Dermis microvascular lymphatic vessel endothelial cell (primary cell): ENCODE data around the gene HLA-DMA. TPM values are rescaled to one million over a fixed set of nuclear protein-coding genes. Genes with fewer than 3 reads are reported as not detected.
A peak's percentile ranks its signal among the peaks of the same experiment; 100 is the strongest.

Source experiments
- DNase-seq, 2 donors: peaks; one replicate each; pipeline versions ENCODE4 v3.0.0 to v3.0.0-alpha.2; 2010; ENCODE audit warnings: low read depth in 2 of 2
- total RNA-seq: library from RNA; depleted of rRNA; stranded (reverse); fragments of >200 nt; gene quantifications from 2 replicates; pipeline ENCODE4 v1.2.1, GENCODE V29; 2014

Gene HLA-DMA
- total RNA-seq, 1 donor from 2014 or later, result 1.2 TPM

DNA sequence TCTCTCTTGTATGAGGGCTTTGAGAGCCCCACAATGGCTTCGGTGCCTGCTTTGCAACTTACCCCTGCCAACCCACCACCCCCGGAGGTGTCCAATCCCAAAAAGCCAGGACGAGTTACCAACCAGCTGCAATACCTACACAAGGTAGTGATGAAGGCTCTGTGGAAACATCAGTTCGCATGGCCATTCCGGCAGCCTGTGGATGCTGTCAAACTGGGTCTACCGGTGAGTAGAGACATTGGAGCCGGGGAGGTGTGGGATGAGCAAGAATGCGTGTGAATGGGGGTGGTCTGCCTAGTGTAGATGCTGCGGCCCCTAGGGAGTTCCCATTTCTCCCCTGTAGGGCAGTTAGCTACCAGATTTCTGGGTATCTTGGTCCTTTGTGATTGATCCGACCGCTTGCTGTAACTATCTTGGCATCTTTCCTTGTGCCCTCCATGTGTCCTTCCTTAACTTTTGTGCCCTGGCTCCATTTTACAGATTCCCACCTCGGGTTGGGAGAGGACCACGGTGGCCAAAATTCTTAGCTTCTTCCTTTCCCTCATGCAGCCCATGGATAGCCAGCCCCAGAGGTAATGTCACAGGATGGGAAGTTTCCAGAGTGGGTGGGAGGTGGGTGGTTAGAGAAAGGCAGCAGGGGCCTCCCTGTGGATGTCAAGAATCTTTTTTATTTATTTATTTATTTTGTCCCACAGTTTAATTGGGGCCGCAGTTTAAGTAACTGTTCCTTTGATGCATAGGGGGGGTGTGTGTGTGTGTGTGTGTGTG is 21.8 kb upstream of the HLA-DMA start:
- no peak for DNase-seq

DNA sequence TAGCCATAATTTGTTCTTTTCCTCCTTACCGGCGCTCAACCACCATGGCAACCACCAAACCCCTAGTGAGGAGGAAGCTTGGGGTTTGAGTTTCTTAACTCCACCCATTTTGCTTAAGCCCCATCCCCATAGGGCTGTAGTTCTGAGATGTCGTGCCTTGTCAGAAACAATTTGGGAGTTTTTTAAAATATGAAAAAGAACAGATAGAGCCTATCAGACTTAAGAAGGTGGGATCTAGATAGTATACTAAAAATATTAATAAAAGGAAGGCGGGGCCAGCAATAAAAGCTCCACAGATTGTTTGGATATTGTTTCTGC is 21.1 kb upstream of the HLA-DMA start:
- DNase-seq, result peak in 1 of 2 donors; percentile 49

DNA sequence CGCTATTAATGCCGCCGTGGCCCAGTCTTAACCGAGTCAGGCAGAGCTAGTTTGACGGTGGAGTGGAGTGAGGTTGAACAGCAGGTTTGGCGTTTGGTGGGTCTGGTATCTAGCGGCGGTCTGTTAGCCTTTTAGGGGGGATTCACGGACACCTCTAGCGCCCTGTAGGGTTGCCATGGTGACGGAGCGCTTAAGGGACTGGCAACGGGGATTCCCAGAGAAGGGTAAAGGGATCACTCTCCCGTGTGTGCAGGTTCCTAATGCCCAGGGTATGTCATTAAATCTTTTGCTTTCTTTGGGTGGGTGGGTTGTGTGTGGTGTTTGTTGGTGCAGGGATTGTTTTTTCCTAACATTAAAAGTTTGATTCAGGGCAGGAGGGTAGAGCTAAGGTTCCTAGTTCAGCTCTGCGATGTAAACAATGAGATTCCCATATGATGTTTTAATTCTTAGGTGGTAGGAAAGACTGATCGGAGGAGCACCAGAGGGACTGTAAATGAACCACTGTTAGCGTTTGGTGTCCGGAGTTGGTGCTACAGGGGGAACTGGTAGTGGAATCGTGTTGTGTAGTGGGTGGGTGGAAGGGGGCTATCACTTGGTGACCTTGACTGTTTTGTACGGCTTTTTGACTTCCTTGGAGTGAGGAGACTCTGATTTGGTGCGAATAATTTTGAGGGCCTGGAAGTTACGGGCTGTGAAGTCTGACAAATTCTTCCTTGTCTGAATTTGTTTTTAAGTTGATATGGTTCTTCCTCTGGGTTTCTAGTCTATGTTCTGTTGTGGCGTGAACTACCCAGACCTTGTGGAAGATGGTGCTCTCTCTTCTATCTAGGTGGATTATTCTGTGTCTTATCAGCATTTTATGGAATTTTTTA is 20.5 kb upstream of the HLA-DMA start:
- peak in 1 of 2 donors; percentile 69 for DNase-seq

DNA sequence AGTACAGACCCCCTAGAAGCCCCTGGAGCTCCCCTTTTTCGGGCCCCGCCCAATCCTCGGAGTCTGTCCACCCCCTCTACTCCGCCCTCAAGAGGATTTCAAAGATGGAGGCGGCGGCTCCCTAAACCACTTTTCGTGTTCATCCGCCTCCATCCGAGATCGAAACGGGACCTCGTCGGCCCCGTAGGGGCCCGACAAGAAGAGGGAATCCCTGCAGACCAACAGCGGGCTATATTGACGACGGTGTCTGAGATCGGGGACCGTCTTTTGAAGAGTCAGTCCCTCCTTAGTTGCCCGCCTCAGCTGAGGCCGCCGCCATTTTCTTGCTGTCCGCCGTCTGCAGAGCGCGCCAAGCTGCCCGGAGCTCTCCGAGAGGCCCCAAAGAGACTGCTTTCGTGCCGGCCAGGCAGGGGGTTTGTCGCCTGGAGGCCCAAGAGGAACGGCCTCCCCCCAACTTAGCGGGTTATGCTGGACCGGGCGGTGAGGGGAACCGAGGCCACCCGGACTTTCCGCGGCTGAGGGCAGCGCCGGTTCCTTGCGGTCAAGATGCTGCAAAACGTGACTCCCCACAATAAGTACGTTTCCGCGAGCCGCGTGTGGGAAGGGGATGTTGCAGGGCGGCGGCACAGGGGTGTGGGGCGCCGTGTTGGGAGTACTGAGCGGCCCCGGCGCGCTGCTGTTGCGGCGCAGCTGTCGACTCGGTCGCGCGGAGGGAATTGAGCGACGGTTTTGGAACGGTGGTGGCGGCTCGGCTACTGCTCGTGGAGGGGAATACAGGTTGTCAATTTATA is 19.7 kb upstream of the HLA-DMA start:
- no peak for DNase-seq

DNA sequence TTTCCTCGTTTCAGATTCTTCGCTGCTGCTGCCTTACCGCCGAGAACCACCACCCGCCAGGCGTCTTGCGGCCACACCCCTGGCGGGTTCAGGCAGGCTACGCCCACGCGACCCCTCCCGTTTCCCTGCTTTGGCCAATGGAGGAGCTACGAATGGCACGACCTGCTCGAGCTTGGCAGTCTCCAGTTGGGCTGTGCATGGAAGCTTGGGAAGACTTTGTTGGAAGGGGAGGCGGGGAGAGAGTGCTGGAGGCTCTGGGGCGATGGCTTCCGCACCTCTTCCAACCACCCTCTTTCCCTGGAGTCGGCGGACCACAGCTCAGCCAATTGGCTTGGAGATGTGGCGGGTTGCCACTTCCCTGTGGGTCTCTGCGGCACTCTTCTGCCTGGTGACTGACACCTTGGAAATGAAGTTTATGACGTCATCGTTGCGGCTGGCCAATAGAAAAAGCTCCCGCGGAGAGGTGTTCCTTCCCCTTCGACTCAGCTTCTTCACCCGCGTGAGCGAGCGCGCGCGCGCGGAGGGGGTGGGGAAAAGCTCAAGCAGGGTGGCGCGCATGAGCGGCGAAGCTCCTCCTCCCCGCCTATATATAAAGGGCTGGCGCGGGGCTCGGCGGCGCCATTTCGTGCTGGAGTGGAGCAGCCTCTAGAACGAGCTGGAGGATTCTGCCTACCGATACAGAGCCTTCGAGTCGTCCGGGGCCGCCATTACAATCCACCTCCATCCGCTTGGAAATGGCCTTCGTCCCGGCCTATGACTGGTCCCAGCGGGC is 18.9 kb upstream of the HLA-DMA start:
- DNase-seq, result peak; percentile 99 to 100

DNA sequence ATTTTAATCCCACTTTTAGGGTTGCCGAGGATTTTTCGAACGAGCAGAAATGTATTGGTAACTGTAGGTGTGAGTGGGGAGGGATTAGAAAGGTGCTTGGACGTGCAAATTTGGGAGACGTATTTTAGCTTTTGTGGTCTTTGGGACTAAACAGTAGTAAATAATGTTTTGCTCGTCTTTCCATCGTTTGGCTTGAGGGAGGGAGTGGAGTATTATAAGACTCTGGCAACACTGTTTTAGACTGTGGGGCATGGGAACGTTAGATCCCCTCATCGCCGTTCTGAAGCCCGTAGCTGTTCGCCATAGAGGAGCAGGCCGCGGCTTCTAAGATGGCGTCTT is 18.3 kb upstream of the HLA-DMA start:
- DNase-seq, result no peak

DNA sequence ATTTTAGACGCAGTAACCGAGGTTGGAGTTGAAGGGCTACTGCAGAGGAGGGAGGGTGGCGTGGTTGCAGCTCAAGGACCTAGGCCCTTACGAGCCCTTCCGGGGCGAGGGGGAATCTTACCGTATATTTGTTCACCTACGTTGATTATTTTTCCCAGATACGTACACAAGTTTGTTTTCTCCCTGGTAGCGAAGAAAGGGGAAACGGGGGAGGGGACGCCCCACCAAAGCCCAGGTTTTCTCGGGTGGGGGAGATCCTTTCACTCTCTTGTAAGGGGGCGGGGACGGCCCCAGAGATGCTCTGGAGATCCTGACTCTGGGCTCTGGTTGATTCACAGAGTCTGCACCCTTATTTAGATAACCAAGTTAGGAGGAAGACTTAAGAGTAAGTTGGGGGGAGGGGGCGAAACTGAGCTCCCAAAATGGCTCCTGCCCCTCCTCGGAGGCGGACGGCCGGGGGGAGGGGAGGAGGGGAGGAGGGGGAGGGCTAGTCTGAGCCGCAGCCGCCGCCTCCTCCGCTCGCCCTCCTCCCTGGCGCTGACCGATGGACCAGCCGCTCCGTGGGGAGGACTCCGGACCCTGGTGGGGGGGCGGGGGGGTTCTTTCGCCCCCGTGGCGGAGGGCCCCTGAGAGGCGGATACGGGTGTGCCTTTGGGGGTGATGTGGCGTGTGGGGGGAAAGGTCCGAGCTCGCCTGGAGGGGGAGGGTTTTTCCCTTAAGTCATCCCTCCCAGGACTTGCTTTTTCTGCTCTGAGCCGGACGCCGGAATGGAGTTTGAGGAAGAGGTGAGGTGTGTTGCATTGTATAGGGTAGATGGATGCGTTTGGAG is 17.7 kb upstream of the HLA-DMA start:
- DNase-seq, result peak; percentile 18 to 88

DNA sequence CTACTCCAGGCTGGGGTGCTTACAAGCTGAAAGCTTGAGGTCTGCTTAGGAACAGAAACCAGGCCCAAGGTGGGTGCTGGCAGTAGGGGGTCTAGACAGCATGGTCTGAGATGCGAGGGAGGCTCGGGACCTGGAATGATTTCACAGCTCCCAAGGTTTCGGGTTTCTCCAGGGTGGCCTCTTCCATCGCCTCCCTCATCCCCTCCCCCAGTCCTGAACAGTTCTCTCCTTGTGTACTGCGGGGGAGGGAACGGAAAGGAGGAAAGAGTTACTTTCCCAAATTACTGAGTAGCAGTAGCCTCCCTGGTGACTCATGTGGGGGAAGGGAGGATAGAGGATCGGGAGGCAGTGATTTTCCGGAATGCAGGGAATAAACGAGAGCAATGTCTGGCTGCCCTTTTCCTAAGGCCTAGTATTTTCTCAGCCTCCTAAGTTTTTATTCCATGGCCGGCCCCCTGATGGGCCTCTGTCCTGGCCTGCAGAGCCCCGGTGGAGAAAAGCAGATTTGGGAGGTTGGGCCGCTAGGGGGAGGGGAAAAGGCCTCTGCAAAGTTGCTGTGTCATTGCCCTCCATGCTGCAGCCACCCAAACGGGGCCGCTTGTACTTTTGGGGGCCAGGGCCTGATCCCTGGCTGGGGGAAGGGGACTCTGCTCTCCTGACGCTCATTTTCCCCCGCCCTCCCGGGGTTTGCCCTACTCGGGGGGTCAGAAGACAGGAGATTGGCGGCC is 17.0 kb upstream of the HLA-DMA start:
- DNase-seq, result peak; percentile 33 to 86

DNA sequence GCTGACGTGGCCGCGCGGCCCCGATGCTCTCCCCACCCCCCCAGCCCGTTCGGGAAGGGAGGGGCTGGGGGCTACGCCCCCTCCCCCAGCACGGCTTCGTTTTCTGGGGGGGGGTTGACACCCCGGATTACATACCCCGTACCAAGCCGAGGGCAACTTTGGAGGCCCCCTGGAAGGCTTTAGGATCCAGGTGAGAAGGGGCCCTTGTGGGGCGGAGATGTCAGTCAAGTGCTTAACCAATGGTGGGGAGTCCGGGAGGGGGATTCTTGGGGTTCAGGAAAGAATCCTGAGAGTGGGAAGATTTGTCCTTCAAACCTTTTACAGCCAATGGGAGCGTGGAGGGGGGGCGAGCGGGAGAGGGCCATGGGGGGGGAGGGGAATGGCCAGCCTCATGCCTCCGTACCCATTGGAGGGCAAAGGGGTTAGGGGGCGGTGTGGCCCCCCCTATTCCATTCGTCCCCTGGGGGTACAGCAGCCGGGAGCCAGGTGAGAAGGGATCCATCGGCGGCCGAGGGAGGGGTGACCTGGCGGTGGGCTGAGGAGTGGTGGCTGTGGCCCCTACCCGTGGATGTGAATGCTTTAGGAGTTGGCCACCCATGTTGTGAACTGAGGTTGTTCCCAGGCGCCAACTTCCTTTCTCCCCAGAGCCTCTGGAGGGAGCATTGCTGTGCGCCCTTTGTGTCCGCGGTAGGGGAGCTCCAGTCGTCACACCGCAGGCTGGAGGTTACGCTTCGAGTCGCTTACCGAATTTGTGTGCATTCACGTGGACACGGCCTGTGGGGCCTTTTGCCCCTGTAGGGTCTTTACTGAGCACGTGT is 16.2 kb upstream of the HLA-DMA start:
- peak; percentile 24 to 79 for DNase-seq

DNA sequence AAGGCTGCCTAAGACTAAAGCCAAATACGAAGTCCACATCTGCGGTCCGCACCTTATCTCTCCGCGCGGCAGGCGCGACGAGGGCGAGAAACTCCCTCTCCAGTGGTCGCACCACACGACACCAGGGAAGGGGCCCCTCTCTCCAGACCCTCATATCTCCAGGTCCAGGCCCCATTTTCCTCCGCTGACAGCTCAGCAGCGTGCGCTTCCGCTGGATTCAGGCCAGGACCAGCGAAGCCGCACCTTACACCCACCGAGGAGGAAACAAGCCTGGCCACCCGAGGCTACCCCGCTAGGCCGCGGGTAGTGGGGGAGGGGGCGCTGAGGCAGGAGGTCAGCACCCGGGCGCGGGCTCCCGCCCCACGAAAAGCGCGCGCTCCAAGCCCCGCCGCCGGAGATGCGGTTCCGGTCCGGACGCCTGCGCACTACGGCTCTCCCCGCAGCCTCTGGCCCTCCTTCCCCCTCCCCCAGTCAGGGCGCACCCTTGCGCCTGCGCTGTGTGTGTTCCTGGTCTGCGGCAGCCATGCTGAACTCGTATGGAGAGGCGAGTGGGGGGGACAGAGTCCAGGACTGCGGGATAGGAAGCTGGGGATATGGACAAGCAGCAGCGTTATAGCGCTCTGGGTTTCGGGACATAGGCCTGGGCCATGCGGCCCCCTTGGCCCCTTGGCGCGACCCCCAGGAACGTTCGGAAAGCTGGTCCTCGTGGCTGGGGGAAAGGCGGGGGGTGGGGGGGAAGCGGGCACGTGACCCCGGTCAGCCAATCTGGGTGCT is 15.4 kb upstream of the HLA-DMA start, which contains the start of gene BRD2:
Gene BRD2, plus strand, starts transcription at position 502 of the 774 bp plus-strand sequence. CDS start 4,305 bp downstream, outside the sequence.
- peak; percentile 89 to 97 for DNase-seq

DNA sequence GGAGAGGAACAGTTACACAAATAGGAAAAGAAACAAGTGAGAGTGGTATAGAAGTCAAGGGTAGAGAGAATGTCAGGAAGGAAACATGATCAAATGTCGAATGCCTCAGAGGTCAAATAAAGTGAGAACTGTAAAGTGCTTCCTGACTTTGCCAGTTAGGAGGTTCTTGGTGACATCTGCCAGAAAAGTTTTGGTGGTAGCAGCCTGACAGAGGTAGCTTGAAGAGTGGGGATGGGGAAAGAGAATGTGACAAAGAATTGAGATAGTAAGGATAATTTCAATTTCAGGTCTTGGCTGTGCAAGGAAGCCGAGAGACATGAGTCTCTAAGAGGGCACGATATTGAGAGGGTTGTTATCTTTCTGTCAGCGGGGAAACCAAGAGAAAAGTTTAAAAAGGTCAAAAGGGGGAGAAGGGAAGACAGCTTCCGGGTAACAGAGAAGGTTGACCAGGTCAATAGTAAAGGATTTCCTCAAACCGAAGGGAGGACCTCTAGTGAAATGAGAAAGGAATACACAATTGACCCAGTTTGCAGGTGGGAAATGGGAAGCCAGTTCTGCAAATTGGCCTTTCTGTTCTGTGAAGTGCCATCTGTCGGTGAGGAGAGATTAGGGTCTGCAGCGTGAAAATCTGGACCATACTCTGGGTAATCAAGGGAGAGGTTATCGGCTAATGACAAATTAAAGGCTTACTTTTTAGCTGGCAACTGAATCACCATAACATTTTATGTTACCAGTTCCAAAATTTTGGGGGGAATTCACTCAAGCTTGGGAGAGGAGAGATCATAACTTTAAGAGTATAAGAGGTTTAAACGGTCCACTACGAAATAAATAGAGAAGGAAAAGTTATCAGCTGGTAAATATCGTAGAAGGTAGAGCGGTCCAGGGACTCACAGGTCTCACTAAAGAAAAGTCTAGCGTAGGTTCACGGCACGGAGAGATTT is 14.5 kb upstream of the HLA-DMA start:
- peak; percentile 40 to 69 for DNase-seq

DNA sequence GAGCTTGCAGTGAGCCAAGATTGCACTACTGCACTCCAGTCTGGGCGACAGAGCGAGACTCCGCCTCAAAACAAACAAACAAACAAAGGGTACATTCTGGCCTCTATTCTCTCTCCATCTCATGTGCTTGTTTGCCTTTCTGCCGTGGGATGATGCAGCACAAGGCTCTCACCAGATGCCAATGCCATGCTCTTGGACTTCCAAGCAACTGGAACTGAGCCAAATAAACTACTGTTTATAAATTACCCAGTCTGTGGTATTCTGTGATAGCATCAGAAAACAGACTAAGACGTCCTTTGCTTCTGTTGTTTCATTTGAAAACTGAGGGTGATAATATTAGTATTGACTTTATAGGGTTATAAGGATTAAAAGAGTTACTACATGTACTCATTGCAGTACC is 11.9 kb upstream of the HLA-DMA start:
- no peak for DNase-seq

DNA sequence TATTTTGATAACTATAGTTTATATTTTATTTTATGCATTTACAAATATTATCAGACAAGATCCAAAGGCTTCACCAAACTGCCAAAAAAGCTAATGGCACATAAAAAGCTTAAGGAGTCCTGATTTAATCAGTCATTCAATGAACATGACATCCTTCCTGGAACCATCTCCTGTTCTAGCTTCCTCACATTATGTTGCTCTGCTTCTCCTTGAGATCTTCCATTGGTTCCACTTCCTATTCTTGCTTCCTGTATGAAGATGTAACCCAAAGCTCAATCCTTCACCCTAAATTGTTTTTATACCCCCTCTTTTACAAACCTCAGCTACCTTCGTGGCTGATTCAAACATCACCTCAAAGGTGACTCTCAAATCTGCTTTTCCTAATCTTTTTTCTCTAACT is 11.0 kb upstream of the HLA-DMA start:
- DNase-seq, result no peak

DNA sequence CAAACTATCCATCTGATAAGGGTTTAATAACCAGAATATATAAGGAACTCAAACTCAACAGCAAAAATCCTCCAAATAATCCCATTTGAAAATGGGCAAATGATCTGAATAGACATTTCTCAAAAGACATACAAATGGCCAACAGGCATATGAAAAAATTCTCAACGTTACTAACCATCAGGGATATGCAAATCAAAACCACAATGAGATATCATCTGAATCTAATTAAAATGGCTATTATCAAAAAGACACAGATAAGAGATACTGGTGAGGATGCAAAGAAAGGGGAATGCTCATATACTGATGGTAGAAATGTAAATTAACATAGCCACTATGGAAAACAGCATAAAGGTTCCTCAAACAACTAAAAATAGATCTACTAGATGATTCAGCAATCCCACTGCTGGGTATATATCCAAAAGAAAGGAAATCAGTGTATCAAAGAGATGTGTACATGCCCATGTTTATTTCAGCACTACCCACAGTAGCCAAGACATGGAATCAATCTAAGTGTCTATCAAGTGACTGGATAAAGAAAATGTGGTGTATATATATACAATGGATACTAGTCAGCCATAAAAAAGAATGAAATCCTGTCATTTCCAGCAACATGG is 9.4 kb upstream of the HLA-DMA start:
- no peak for DNase-seq

DNA sequence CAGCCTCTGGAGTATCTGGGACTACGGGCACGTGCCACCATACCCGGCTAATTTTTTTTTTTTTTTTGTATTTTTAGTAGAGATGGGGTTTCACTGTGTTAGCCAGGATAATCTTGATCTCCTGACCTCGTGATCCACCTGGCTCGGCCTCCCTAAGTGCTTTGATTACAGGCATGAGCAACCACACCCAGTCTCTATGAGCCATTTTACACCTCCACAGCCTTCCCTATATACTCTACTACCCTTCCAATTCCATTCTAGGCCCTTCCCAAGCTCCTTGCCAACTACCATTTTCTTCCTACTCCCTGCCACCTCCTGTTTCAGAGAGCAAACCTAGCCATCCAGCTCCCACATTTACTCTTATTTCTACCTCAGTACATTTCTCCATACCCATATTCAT is 7.7 kb upstream of the HLA-DMA start:
- DNase-seq, result no peak

DNA sequence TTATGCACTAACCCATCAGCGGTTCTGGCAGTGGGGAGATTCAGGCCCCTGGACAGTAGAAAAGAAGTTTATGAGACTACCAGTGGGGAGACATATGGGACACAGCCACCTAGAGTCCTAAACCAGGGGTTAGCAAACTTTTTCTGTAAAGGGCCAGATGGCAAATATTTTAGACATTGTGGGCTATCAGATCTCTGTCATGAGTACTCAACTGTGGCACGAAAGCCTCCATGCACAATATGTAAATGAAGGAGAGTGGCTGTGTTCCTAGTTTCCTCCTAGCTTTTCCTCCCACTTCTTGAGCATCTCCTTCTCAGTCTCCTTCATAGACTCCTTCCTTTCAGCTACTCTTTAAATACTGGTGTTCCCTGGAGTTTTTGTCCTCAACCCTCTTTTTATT is 3.3 kb upstream of the HLA-DMA start:
- no peak for DNase-seq
